HG02970 (cell line): ENCODE measurements around the gene GNPTAB.

Source experiments
- ATAC-seq: cut with Tn5 transposase; IDR thresholded peaks from one replicate; pipeline ENCODE4 v1.9.1; 2021; ENCODE audit warnings: mild to moderate bottlenecking, moderate library complexity, moderate number of reproducible peaks; ENCODE audit not compliant: unreplicated experiment, low FRiP score

The GNPTAB gene

DNA sequence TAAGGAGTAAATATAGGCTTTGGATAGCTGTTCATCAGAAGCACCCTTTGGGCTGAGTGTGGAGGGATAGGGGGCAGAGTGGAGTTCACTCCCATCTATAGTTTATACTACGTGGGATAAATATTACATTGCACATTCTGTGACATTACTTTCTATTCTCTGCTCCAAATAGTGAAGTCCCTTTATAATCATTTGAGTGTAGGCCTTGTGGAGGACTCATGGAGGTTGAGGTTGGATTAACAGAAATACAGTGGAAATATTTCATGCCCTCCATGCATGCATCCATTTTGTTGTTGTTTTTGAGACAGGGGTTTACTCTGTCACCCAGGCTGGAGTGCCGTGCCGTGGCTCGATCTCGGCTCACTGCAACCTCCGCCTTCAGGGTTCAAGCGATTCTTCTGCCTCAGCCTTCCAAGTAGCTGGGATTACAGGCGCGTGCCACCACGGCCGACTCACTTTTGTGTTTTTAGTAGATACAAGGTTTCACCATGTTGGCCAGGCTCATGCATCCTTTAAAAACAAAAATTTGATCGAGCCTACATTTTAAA is 131.9 kb downstream of the GNPTAB start:
- no peak for ATAC-seq

DNA sequence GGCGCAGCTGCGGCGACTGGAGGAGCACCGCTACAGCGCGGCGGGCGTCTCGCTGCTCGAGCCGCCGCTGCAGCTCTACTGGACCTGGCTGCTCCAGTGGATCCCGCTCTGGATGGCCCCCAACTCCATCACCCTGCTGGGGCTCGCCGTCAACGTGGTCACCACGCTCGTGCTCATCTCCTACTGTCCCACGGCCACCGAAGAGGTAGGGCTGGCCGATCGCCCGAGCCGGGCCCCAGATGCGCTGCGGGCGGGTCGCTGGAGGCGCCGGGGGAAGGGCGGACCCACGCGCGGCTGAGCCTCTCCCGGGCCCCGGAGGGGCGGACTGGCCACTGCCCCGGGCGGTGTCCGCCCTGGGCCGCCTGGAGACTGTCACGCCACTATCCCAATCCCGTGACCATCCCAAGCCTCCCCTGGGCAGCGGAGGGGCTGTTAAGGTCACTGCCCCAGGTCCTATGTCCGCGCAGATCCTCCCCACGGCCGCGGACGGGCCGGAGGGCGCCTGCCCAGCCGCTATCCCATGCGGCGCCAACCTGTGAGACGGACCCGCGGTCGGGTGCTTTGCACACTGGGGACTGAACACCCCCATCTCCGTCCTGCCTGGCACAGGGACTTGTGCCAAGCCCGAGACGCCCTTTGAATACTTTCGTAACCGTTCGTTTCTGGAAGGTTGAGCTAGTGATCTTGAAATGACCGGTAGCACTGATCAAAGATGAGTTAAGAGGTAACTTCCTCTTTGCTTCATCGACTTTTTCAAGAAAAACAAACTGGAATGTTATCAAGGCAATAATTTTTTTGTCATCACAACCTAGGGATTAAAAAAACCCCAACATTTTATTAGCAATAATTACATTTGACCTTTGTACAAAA is 132.6 kb downstream of the GNPTAB start:
- ATAC-seq, result peak; percentile 14

DNA sequence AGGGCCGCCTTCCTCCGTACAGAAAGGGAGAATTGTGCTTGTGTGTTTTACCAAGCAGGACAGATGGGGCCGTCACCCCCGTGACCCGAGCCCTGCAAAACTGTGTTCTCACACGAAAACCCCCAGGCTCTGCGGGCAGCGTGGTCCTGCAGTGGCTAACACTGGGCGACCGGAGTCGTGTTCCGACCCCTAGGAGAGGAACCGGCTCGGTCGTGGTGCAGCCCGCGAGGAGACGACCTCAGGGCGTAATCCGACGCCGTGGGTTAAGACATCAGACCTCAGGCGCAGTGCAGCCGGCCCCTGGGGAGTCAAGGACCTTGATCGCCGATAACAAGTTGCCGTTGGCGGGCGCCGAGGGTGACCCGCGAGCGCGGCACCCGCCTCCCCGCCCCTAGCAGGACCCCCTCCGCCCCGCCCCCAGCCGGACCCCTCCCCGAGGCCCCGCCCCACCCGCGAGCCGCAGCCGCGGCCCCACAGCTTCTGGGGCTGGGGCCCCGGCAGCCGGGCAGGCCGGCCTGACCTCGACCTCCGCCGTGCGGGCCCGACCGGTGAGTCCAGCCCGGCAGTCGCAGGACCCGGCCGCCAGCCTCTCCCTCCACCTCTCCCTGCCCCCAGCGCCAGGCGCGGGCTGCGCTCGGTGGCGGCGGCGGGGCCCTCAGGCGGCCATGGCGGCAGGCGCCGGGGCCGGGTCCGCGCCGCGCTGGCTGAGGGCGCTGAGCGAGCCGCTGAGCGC is 133.4 kb downstream of the GNPTAB start, which contains the start of gene CHPT1:
Gene CHPT1, plus strand, starts transcription at position 444 of the 733 bp plus-strand sequence. Its CDS starts 222 bp downstream, at position 666.
- ATAC-seq, result peak; percentile 66

DNA sequence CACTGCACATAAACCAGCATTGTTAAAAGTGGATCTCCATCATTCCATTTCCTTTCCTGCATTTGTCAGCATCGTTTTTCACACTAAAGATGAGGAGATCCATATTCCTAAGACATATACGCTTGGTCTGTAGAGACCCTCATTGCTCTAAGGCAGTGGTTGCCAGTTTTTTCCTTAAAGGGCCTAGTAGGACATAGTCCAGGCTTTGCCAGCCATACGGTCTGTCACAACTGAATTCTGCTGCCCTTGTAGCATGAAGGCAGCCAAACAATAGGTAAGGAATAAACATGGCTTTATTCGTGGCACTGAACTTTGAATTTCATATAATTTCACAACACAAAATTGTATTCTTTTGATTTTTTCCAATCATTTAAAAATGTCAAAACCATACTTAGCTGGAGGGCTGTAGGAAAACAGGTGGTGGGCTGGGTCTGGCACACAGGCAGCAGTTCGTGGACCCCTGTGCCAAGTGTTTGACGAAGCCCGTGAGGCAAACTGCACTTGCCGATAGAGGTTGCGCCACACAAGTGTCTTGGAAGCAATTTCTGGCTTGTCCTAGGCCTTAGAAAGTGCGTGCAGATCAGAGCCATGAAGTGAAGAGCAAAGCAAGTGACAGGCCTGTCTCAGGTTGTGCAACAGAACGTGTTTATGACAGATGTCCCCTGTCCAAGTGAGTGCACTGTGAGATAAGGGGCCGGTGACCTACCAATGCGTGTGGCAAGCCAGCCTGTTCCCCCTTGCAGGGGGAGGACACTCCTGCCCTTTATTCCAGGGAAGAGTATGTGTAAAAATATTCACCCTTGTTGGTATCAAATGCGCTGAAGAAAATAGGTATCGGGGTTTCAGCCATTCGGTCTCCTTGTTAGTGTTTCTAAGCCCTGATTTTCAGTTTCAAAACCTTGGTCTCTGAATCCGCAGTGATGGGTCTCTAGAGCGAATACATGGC is 134.2 kb downstream of the GNPTAB start:
- peak; percentile 23 for ATAC-seq

DNA sequence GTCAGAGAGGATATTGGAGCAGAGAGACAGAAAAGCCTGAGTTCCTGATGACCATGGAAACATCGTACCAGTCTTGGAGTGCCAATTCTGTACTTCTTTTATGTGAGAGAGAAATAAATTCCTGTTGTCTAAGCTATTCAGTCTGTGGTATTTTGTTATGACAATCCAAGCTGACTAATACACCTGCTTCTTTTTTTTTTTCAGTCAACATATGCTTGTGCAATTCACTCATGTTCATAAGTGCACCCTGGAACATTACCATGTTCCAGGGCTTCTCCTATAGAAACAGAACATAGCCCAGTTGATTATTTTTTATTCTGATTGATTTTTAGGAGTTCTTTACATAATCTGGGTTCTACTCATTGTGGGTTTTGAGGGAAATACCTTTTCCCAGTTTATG is 135.1 kb downstream of the GNPTAB start:
- no peak for ATAC-seq
